Keratinocyte (primary cell): ENCODE measurements around the gene FNDC10. TPM values are rescaled to one million over a fixed set of nuclear protein-coding genes. Genes with fewer than 3 reads are reported as not detected.
"Not testable (repeated sequence)": the region's sequence is repeated elsewhere in the genome, so short reads cannot be mapped to it uniquely, and the experiment has no call there.

ENCODE experiments used
- DNase-seq: peaks from one replicate; pipeline ENCODE4 v3.0.0-alpha.2; 2011; ENCODE audit warnings: low read depth, missing footprints, low spot score
- FAIRE-seq: peaks from 2 replicates; lab custom pipeline; 2011; peaks lifted over from hg19 to GRCh38; lab: Jason Lieb, UNC
- H2AFZ ChIP-seq: 2 replicates; pipeline ENCODE4 v1.6.0; 2012; ENCODE audit warnings: low read length, control low read depth, inconsistent platforms; ENCODE audit not compliant: control insufficient read depth
- H3K27ac ChIP-seq: 2 replicates; pipeline ENCODE4 v1.5.1; 2011; ENCODE audit warnings: low read length; ENCODE audit not compliant: control insufficient read depth, insufficient read depth
- H3K27me3 ChIP-seq: 3 replicates; pipeline ENCODE4 v1.6.0; 2011; ENCODE audit warnings: low read length; ENCODE audit not compliant: control insufficient read depth, insufficient read depth; ENCODE audit errors: extremely low read depth
- H3K36me3 ChIP-seq, 2 experiments: 2 replicates in 1 of 2; 3 replicates in 1 of 2; pipeline ENCODE4 v1.5.1; 2011; ENCODE audit warnings: low read length in 2 of 2, mild to moderate bottlenecking in 1 of 2; ENCODE audit not compliant: control insufficient read depth in 2 of 2, insufficient read depth in 2 of 2; ENCODE audit errors: extremely low read depth in 1 of 2
- H3K4me1 ChIP-seq: 3 replicates; pipeline ENCODE4 v1.5.1; 2011; ENCODE audit warnings: low read length; ENCODE audit not compliant: control insufficient read depth, insufficient read depth; ENCODE audit errors: extremely low read depth
- H3K4me2 ChIP-seq: 3 replicates; pipeline ENCODE4 v1.6.0; 2011; ENCODE audit warnings: low read depth, low read length; ENCODE audit not compliant: control insufficient read depth, insufficient read depth; ENCODE audit errors: extremely low read depth
- H3K4me3 ChIP-seq, 3 experiments: fragments of 200-600 bp in 1 of 3; sonication (generic) in 1 of 3; 2 replicates in 2 of 3; 3 replicates in 1 of 3; pipeline ENCODE4 v1.5.1; 2011 to 2016; ENCODE audit warnings: low read length in 3 of 3, mild to moderate bottlenecking in 3 of 3, control low read depth in 2 of 3, inconsistent platforms in 1 of 3, low read depth in 1 of 3, mixed read lengths in 1 of 3, mixed run types in 1 of 3, moderate library complexity in 1 of 3; ENCODE audit not compliant: control insufficient read depth in 2 of 3, insufficient read depth in 2 of 3; ENCODE audit errors: extremely low read depth in 1 of 3
- H3K79me2 ChIP-seq: 2 replicates; pipeline ENCODE4 v1.6.0; 2012; ENCODE audit warnings: low read length; ENCODE audit not compliant: control insufficient read depth, insufficient read depth
- H3K9ac ChIP-seq: 3 replicates; pipeline ENCODE4 v1.6.0; 2011; ENCODE audit warnings: low read length; ENCODE audit not compliant: control insufficient read depth, insufficient read depth; ENCODE audit errors: extremely low read depth
- H3K9me1 ChIP-seq: 3 replicates; pipeline ENCODE4 v1.6.0; 2011; ENCODE audit warnings: low read length; ENCODE audit not compliant: control insufficient read depth, insufficient read depth; ENCODE audit errors: extremely low read depth
- H3K9me3 ChIP-seq: 2 replicates; pipeline ENCODE4 v1.5.1; 2012; ENCODE audit warnings: low read depth, low read length; ENCODE audit not compliant: control insufficient read depth
- H4K20me1 ChIP-seq: 3 replicates; pipeline ENCODE4 v1.6.0; 2011; ENCODE audit warnings: low read length; ENCODE audit not compliant: control insufficient read depth, insufficient read depth; ENCODE audit errors: extremely low read depth
- CTCF ChIP-seq, 3 experiments: IDR thresholded peaks in 1 of 3; conservative IDR thresholded peaks in 1 of 3; optimal IDR thresholded peaks in 1 of 3; 2 replicates in 2 of 3; 3 replicates in 1 of 3; pipeline versions ENCODE3 to v1.5.1; 2011; ENCODE audit warnings: low read length in 3 of 3, mild to moderate bottlenecking in 3 of 3, moderate library complexity in 2 of 3, control low read depth in 1 of 3, inconsistent platforms in 1 of 3; ENCODE audit not compliant: insufficient read depth in 2 of 3; ENCODE audit errors: extremely low read depth in 1 of 3
- EZH2 ChIP-seq: IDR thresholded peaks from one replicate; pipeline ENCODE4 v1.6.1; 2012; ENCODE audit warnings: inconsistent platforms, mild to moderate bottlenecking, low read length, moderate library complexity
- dilution Hi-C: fragments of 300-500 bp; cut with MboI; formaldehyde crosslinking; loops from one replicate; pipeline ENCODE4 v1.7.0; 2020; ENCODE audit warnings: low sequenced_read_pairs; ENCODE audit not compliant: extremely low pct_ligation_motif_present
- polyA plus RNA-seq, 5 experiments: library from polyadenylated mRNA; depleted of rRNA in 3 of 5; stranded (reverse) in 3 of 5; stranded (forward) in 1 of 5; unstranded in 1 of 5; fragments of >200 nt; gene quantifications; 1 replicate in 1 of 5; 2 replicates in 3 of 5; 3 replicates in 1 of 5; pipeline versions ENCODE4 v1.2.1 to v1.2.3, GENCODE V29; 2011 to 2012; ENCODE audit warnings: missing spikeins in 2 of 5, low read depth in 1 of 5, low replicate concordance in 1 of 5

FNDC10 gene
- polyA plus RNA-seq, 1 donor (not counting 4 experiments of a cell fraction or from before 2014, with no cell fraction given), result 1.2 TPM

- FAIRE-seq, result no peak
Measured at GRCh38 chr1:1559066-1559465, 40.9 kb downstream of the FNDC10 start.

GRCh38 chr1:1558591-1558990 is 41.3 kb downstream of the FNDC10 start:
- Histone ChIP-seq H3K36me3 (peaks cover 18 to 19% of the 10 kb centered on the region in 2 experiments), H3K27me3 (no peaks in the 10 kb centered on the region), H3K4me1 (peaks cover 9% of the 10 kb centered on the region), H3K27ac (no peak overlapping the region), H3K79me2 (peaks cover 56% of the 10 kb centered on the region), H3K9me1 (peaks cover 2% of the 10 kb centered on the region), H3K4me2 (no peak overlapping the region), H3K9ac (no peak overlapping the region), H2AFZ (no peak overlapping the region), H4K20me1 (peaks cover 12% of the 10 kb centered on the region), H3K9me3 (no peaks in the 10 kb centered on the region), H3K4me3 (no peak overlapping the region)
- TF ChIP-seq CTCF (optimal IDR thresholded peaks at IDR 0.05 in 1 of 3, IDR thresholded peaks at IDR 0.05 in 1 of 3, conservative IDR thresholded peaks at IDR 0.05 in 1 of 3; ENCODE audit: extremely low read depth in 1 of 3, insufficient read depth in 2 of 3, low read length in 3 of 3) (no peak), EZH2 (no peak)
- dilution Hi-C loops, result no loop called here
- no peak for FAIRE-seq
- no peak for DNase-seq

More at GRCh38 chr1:1559066-1559465, 40.9 kb downstream of the FNDC10 start:
- peaks cover 9% of the 10 kb centered on the region for H3K4me1 ChIP-seq
- H3K4me2 ChIP-seq, result no peak overlapping the region
- dilution Hi-C loops, result no loop called here
- no peak overlapping the region for H3K27ac ChIP-seq
- TF ChIP-seq CTCF (optimal IDR thresholded peaks at IDR 0.05 in 1 of 3, IDR thresholded peaks at IDR 0.05 in 1 of 3, conservative IDR thresholded peaks at IDR 0.05 in 1 of 3; ENCODE audit: extremely low read depth in 1 of 3, insufficient read depth in 2 of 3, low read length in 3 of 3), result no peak
- no peak for TF ChIP-seq EZH2
- H4K20me1 ChIP-seq, result peaks cover 12% of the 10 kb centered on the region
- H3K4me3 ChIP-seq, result no peak overlapping the region
- peaks cover 18 to 22% of the 10 kb centered on the region in 2 experiments for H3K36me3 ChIP-seq
- no peaks in the 10 kb centered on the region for H3K27me3 ChIP-seq
- DNase-seq, result no peak
- peaks cover 56% of the 10 kb centered on the region for H3K79me2 ChIP-seq
- H3K9me1 ChIP-seq, result peaks cover 2% of the 10 kb centered on the region
- H3K9me3 ChIP-seq, result no peaks in the 10 kb centered on the region
- no peak overlapping the region for H3K9ac ChIP-seq
- no peak overlapping the region for H2AFZ ChIP-seq

GRCh38 chr1:1557688-1558087 is 42.2 kb downstream of the FNDC10 start:
- H3K4me3 ChIP-seq, dilution Hi-C loops, FAIRE-seq, DNase-seq, H3K9me1 ChIP-seq, H3K27me3 ChIP-seq, H2AFZ ChIP-seq, H3K9me3 ChIP-seq, H3K9ac ChIP-seq, H4K20me1 ChIP-seq, H3K4me1 ChIP-seq, H3K4me2 ChIP-seq, H3K27ac ChIP-seq: not testable (repeated sequence)
- Histone ChIP-seq H3K36me3 (peaks cover 11 to 16% of the 10 kb centered on the region in 2 experiments), H3K79me2 (peaks cover 49% of the 10 kb centered on the region)

GRCh38 chr1:1556961-1557360 is 43.0 kb downstream of the FNDC10 start:
- H3K9me1 ChIP-seq, H3K36me3 ChIP-seq, dilution Hi-C loops, H4K20me1 ChIP-seq, H3K9me3 ChIP-seq, H3K4me3 ChIP-seq, DNase-seq, H3K27me3 ChIP-seq, H3K27ac ChIP-seq, H2AFZ ChIP-seq, FAIRE-seq, H3K4me1 ChIP-seq, H3K4me2 ChIP-seq, H3K9ac ChIP-seq: not testable (repeated sequence)
- H3K79me2 ChIP-seq, result peaks cover 49% of the 10 kb centered on the region
